GM21381 (cell line): Measurements from ENCODE around the gene SORCS2.
A peak's percentile ranks its signal among the peaks of the same experiment; 100 is the strongest.

Experiments used
- ATAC-seq: cut with Tn5 transposase; IDR thresholded peaks from one replicate; pipeline ENCODE4 v1.9.1; 2021; ENCODE audit warnings: mild to moderate bottlenecking, moderate library complexity; ENCODE audit not compliant: unreplicated experiment

Gene SORCS2

GRCh38 chr4:7192252-7193029 lies at the start of gene SORCS2:
TSS of gene SORCS2 (plus strand) at chr4:7192538.
- ATAC-seq: peak; percentile 77

- no peak for ATAC-seq
Observed at GRCh38 chr4:7144374-7145290, 47.7 kb upstream of the SORCS2 start.

DNA sequence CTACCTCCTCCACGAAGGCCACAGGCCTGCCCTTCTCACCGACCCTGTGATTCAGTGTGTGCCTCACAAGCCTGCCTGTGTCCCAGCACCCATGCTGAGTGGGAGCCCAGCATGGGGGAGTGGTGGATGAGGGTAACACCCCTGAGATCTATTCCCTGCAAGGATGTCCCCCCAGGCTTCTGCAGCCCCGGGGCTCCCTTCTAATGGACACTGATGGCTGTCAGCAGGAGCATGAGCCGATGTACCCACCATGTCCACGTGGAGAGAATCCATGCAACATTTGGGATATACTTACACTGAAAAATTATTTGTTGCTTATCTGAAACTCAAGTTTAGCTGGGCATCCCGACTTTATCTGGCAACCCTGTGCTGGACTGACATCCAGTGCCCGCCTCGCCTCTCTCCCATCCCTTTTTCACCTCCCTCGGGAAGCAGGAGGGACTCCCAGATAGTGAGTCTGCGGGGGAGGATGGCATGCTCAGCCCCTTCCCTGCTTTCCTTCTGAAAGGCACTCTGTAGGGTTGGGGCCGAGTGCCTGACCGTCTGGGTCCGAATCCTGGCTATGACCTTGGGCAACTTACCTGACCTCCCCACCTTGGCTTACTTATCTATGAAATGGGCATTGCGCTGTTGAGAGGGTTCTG lies 46.9 kb upstream of the SORCS2 start:
- ATAC-seq: no peak

DNA sequence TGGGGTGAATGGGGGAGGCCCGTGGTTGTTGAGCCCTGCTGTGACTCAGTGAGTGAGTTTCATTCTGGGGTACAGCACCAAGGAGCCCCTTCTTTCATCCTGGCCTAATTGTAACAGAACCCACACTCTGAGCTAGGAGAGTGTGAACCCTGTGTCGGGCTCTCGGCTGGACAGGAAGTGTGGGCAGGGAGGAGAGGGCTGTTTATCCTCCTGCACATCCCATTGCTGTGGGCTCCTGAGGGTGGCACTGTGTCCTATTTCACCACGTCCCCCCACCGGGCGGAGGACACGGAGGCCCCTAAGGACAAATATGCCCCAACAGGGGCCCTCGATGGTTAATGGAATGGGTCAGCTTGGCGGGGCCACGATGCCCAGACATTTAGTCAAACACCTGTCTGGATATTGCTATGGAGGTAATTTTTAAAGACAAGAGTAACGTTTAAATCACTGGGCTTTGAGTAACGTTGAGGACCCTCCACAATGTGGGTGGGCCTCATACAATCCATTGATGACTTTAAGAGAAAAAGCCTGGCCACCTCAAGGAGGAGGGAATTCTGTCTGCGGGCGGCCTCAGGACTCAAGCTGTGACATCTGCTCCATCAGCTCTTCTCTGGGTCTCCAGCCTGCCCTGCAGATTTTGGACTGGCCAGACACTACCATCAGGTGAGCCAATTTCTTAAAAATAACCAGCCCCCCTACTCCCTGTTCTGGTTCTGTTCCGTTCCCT lies 46.1 kb upstream of the SORCS2 start:
- no peak for ATAC-seq

DNA sequence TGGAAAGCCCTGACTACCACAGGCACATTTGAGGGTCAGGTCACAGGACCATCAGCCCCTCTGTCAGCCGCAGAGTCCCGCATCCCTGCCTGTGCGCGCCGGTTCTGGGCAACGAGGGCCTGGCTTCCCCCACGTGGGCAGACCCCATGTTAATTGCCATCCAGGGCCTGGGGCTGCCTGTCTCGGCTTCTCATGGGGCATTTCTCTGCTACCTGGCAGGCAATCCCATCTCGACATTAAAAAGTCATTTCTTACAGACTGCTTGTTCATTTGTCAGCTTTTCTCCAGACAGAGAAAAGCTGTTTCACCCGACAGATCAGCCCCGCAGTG lies 45.6 kb upstream of the SORCS2 start:
- ATAC-seq: no peak

DNA sequence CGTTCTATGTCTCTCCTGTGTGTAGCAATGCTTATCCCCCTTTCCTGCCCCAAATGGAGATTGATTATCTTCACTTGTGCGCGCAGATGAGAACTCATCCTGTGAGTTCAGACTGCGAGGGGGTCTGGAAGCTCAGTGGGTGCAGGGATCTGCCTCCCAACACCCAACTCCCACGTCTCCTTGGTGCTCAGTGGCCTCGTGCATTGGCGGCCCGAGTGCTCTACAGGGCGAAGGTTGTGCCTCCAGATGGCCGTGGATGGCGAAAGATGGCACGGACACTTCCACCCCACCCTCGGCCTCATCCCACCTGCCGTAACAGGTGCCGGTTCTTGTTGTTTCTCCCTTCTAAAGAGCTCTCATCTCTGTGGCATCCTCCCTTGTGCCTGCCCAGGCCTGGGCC lies 45.1 kb upstream of the SORCS2 start:
- no peak for ATAC-seq

DNA sequence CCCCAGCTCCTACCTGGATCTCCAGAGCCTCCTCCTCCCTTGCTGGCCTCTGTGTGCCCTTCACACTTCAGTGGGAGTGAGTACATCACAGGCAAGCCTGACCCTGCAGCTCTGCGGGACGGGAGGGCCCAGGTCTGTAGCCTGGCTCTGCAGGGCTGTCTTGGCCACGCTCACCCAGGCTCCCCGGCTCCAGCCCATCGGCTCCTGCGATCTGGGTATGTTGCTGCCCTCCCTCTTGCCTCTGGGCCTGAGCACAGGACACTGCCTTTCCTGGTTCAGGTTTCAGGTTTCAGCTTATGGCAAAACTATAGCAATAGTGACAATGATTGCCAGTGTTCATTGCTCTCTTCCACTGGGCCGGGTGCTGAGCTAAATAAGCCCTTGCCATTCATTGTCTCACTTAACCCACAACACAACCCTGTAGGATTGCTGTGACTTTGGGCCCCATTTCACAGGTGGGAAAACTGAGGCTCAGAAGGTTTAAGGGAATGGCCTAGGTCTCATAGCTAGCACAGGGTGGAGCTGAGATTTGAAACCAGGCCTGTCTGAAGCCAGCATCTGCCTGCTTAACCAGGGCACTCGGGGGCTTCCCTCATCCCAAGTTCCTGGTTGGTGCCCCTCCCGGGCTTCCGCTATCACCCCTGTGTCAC lies 44.6 kb upstream of the SORCS2 start:
- no peak for ATAC-seq

- no peak for ATAC-seq
Observed at GRCh38 chr4:7148337-7148736, 44.0 kb upstream of the SORCS2 start.

- ATAC-seq: no peak
Observed at GRCh38 chr4:7150036-7150635, 42.2 kb upstream of the SORCS2 start.

- no peak for ATAC-seq
Observed at GRCh38 chr4:7151668-7152227, 40.6 kb upstream of the SORCS2 start.

DNA sequence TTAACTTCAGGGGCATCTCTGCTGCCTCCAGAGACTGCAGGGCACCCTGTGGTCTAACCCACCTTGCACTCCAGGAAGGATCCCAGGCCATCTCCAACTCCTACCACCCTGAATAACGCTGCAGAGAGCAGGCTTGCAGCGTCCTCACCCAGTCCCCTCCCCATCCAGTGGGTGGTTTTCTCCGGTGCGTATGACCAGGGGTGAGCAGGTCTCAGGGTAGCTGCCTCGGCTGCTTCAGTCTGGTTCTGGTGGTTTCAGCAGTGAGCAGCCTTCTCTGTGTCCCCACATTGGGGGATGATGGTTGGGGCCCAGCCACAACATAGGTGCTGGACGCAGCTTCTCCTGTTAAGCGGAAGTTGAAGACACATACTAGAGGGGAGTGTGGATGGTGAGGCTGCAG lies 38.6 kb upstream of the SORCS2 start:
- no peak for ATAC-seq

- ATAC-seq: no peak
Observed at GRCh38 chr4:7154351-7154981, 37.9 kb upstream of the SORCS2 start.

- ATAC-seq: no peak
Observed at GRCh38 chr4:7155590-7156071, 36.7 kb upstream of the SORCS2 start.

DNA sequence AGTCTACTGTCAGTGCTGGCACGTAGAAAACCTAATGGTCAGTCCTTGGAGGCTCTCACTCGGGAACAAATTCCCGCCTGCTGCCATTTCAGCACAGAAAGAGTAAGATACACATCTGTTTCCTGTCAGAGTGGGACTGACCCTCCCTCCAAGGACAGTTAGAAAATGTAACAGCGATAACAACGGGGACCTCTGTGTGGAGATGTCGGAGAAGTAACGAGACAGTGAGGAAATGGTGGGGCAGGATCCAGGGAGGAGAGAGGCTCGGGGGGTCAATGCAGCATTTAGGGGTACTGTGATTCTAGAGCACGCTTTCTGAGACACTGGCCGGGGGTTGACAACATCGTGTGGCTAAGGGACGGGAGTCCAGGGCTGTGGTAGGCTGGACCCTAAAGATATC lies 36.0 kb upstream of the SORCS2 start:
- no peak for ATAC-seq

- ATAC-seq: no peak
Observed at GRCh38 chr4:7156761-7157488, 35.4 kb upstream of the SORCS2 start.

- no peak for ATAC-seq
Observed at GRCh38 chr4:7157666-7158065, 34.7 kb upstream of the SORCS2 start.

DNA sequence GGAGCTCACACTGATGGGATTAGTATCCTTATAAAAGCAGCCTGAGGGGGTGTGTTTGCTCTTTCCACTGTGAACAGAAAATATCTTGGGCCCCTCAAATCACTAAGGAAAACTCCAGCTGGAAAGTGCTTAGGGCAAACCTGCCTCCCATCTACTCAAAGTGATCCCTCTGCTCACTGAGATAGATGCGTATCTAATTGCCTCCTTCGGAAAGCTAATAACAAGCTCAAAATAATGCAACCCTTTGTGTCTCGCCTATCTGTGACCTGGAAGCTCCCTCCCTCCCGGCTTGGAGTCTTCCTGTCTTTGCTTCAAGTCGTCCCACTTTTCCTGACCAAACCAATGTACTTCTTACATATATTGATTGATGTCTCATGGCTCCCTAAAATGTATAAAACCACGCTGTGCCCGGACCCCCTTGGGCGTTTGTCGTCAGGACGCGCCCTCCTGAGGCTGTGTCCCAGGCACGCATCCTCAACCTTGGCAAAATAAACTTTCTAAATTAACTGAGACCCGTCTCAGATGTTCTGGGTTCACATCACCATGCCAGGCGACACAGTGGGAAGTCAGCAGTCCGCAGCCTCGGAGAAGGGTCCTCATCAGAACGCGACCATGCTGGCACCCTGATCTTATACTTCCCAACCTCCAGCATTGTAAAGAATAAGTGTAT lies 34.1 kb upstream of the SORCS2 start:
- no peak for ATAC-seq

- no peak for ATAC-seq
Observed at GRCh38 chr4:7158991-7159390, 33.3 kb upstream of the SORCS2 start.
